ENCODE data around the gene PTPRU. TPM values are rescaled to one million over a fixed set of nuclear protein-coding genes. Genes with fewer than 3 reads are reported as not detected.
A peak's percentile ranks its signal among the peaks of the same experiment; 100 is the strongest.

The PTPRU gene
- total RNA-seq, 1 donor from 2014 or later = 32.7 TPM

- Histone ChIP-seq H3K27ac (peak overlapping the region; percentile 90 to 91), H3K27me3 (no peaks in the 10 kb centered on the region), H3K4me1 (peaks cover 0 to 7% of the 10 kb centered on the region in 2 donors), H3K4me3 (no peak overlapping the region), H3K9me3 (no peaks in the 10 kb centered on the region), H3K36me3 (peaks cover 8 to 50% of the 10 kb centered on the region in 2 donors)
- TF ChIP-seq CTCF (IDR thresholded peaks at IDR 0.05) = no peak
- intact Hi-C loops (cut with DNase I) = loop anchor here (1.0 to 5.0 kb wide), 6 partner anchors 20 to 417 kb away; no protein-coding TSS in a partner anchor
- DNase-seq (ENCODE audit: low spot score in 2 of 2) = no peak
These were observed 34.3 kb upstream of the PTPRU start for GRCh38 chr1:29202053-29202452.

- Histone ChIP-seq H3K4me3 (no peak overlapping the region), H3K4me1 (peaks cover 0 to 7% of the 10 kb centered on the region in 2 donors), H3K36me3 (peaks cover 8 to 50% of the 10 kb centered on the region in 2 donors), H3K27me3 (no peaks in the 10 kb centered on the region), H3K9me3 (no peaks in the 10 kb centered on the region), H3K27ac (peak overlapping the region; percentile 90 to 91)
- DNase-seq (ENCODE audit: low spot score in 2 of 2) = peak; percentile 81 to 98
- intact Hi-C loops (cut with DNase I) = loop anchor here (1.0 to 5.0 kb wide), 6 partner anchors 20 to 418 kb away; no protein-coding TSS in a partner anchor
- peak; percentile 86 to 94 (median 89) for TF ChIP-seq CTCF (IDR thresholded peaks at IDR 0.05)
These were observed 33.6 kb upstream of the PTPRU start for GRCh38 chr1:29202584-29203340.

- no peak overlapping the region for H3K27ac ChIP-seq
- H3K27me3 ChIP-seq = no peaks in the 10 kb centered on the region
- DNase-seq (ENCODE audit: low spot score in 2 of 2) = no peak
- no peak overlapping the region for H3K4me3 ChIP-seq
- intact Hi-C loops (cut with DNase I) = no loop called here
- H3K4me1 ChIP-seq = no peaks in the 10 kb centered on the region
- peaks cover 12 to 48% of the 10 kb centered on the region in 2 donors for H3K36me3 ChIP-seq
- TF ChIP-seq CTCF (IDR thresholded peaks at IDR 0.05) = no peak
- no peaks in the 10 kb centered on the region for H3K9me3 ChIP-seq
These were observed 27.9 kb upstream of the PTPRU start for GRCh38 chr1:29208442-29208841.

GRCh38 chr1:29209173-29209572, 27.1 kb upstream of the PTPRU start:
- no peak for DNase-seq (ENCODE audit: low spot score in 2 of 2)
- intact Hi-C loops (cut with DNase I) = no loop called here
- Histone ChIP-seq H3K27ac (no peak overlapping the region), H3K36me3 (peaks cover 17 to 48% of the 10 kb centered on the region in 2 donors), H3K9me3 (no peaks in the 10 kb centered on the region), H3K4me1 (no peaks in the 10 kb centered on the region), H3K4me3 (no peak overlapping the region), H3K27me3 (no peaks in the 10 kb centered on the region)
- TF ChIP-seq CTCF (IDR thresholded peaks at IDR 0.05) = no peak

- H3K9me3 ChIP-seq = no peaks in the 10 kb centered on the region
- H3K36me3 ChIP-seq = peaks cover 24 to 48% of the 10 kb centered on the region in 2 donors
- intact Hi-C loops (cut with DNase I) = no loop called here
- TF ChIP-seq CTCF (IDR thresholded peaks at IDR 0.05) = no peak
- H3K27me3 ChIP-seq = no peaks in the 10 kb centered on the region
- no peak overlapping the region for H3K4me3 ChIP-seq
- no peaks in the 10 kb centered on the region for H3K4me1 ChIP-seq
- DNase-seq (ENCODE audit: low spot score in 2 of 2) = no peak
- H3K27ac ChIP-seq = no peak overlapping the region
These were observed 25.8 kb upstream of the PTPRU start for GRCh38 chr1:29210278-29211085.
